DND-41 (cell line): Measurements from ENCODE around the gene CIAO1.

Experiments
- EZH2 ChIP-seq: IDR thresholded peaks from 3 replicates; pipeline ENCODE4 v1.6.1; 2012; ENCODE audit warnings: borderline replicate concordance, low read depth, mild to moderate bottlenecking, moderate library complexity, low read length, inconsistent platforms; ENCODE audit not compliant: severe bottlenecking
- TF ChIP-seq, protein P1 (sequence below): IDR thresholded peaks from 2 replicates; pipeline ENCODE4 v1.5.1; 2012; ENCODE audit warnings: borderline replicate concordance, low read length, moderate library complexity, mild to moderate bottlenecking; ENCODE audit not compliant: poor library complexity, severe bottlenecking; ENCODE audit errors: extremely low read depth

DNA sequence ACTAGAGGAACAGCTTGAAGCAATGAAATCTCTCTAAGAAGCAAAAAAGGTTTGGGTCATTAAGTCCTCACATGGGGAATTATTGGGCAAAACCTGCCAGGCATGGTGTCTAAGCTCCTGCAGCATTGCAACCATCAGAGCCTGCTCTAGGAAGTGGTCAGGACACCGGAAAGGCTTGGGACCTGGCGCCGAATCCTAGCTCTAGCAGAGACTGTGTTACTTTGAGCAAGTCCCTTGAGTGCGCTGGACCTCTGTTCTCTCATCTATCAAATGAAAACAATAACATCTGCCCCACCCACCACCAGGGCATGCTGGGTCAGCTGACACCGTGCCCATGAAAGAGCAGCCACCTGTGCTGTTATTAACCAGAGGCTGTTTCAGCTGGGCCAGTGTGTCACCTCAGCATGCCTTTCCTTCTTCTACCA lies 6.5 kb upstream of the CIAO1 start:
- TF ChIP-seq EZH2, result no peak
- TF ChIP-seq, protein P1, sequence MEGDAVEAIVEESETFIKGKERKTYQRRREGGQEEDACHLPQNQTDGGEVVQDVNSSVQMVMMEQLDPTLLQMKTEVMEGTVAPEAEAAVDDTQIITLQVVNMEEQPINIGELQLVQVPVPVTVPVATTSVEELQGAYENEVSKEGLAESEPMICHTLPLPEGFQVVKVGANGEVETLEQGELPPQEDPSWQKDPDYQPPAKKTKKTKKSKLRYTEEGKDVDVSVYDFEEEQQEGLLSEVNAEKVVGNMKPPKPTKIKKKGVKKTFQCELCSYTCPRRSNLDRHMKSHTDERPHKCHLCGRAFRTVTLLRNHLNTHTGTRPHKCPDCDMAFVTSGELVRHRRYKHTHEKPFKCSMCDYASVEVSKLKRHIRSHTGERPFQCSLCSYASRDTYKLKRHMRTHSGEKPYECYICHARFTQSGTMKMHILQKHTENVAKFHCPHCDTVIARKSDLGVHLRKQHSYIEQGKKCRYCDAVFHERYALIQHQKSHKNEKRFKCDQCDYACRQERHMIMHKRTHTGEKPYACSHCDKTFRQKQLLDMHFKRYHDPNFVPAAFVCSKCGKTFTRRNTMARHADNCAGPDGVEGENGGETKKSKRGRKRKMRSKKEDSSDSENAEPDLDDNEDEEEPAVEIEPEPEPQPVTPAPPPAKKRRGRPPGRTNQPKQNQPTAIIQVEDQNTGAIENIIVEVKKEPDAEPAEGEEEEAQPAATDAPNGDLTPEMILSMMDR, result no peak
